Neural progenitor cell (in vitro differentiated cells): ENCODE results near the gene SMARCAD1. TPM values are rescaled to one million over a fixed set of nuclear protein-coding genes. Genes with fewer than 3 reads are reported as not detected.

Source experiments
- DNase-seq: peaks from one replicate; pipeline ENCODE4 v3.0.0-alpha.2; 2016; ENCODE audit warnings: low spot score
- H2AFZ ChIP-seq: fragments of 200-600 bp; sonication (generic); replicated peaks from 2 replicates; pipeline ENCODE4 v1.6.1; 2016; ENCODE audit warnings: antibody characterized with exemption
- H3F3A ChIP-seq: fragments of 200-600 bp; sonication (generic); 2 replicates; pipeline ENCODE4 v1.6.1; 2016; ENCODE audit warnings: antibody characterized with exemption, low read depth
- H3K27ac ChIP-seq: fragments of 200-600 bp; sonication (generic); 2 replicates; pipeline ENCODE4 v1.5.1; 2016; ENCODE audit warnings: mild to moderate bottlenecking
- H3K27me3 ChIP-seq: fragments of 200-600 bp; sonication (generic); 2 replicates; pipeline ENCODE4 v1.6.1; 2016; ENCODE audit warnings: mild to moderate bottlenecking, moderate library complexity
- H3K36me3 ChIP-seq: fragments of 200-600 bp; sonication (generic); 2 replicates; pipeline ENCODE4 v1.5.1; 2016
- H3K4me1 ChIP-seq: fragments of 200-600 bp; sonication (generic); 2 replicates; pipeline ENCODE4 v1.6.1; 2016; ENCODE audit warnings: mixed run types
- H3K4me2 ChIP-seq: fragments of 200-600 bp; sonication (generic); 2 replicates; pipeline ENCODE4 v1.6.1; 2016
- H3K4me3 ChIP-seq: fragments of 200-600 bp; sonication (generic); 2 replicates; pipeline ENCODE4 v1.5.1; 2016
- H3K79me2 ChIP-seq: fragments of 200-600 bp; sonication (generic); 2 replicates; pipeline ENCODE4 v1.6.1; 2016; ENCODE audit warnings: low read depth
- H3K9ac ChIP-seq: fragments of 200-600 bp; sonication (generic); 2 replicates; pipeline ENCODE4 v1.6.1; 2016
- H3K9me3 ChIP-seq: fragments of 200-600 bp; sonication (generic); 2 replicates; pipeline ENCODE4 v1.5.1; 2016; ENCODE audit warnings: low read depth
- H4K20me1 ChIP-seq: fragments of 200-600 bp; sonication (generic); 2 replicates; pipeline ENCODE4 v1.6.1; 2016; ENCODE audit warnings: low read depth
- H3K27ac Mint-ChIP-seq: 3 replicates; pipeline ENCODE4 v1.8.0; 2021; ENCODE audit warnings: mixed read lengths
- H3K27me3 Mint-ChIP-seq: 2 replicates; pipeline ENCODE4 v1.8.0; 2022; ENCODE audit warnings: low read depth, mild to moderate bottlenecking, inconsistent platforms, moderate library complexity, mixed read lengths; ENCODE audit not compliant: insufficient read depth
- H3K36me3 Mint-ChIP-seq: 3 replicates; pipeline ENCODE4 v1.8.0; 2021; ENCODE audit warnings: mixed read lengths
- H3K4me1 Mint-ChIP-seq: 3 replicates; pipeline ENCODE4 v1.8.0; 2021; ENCODE audit warnings: mixed read lengths
- H3K4me3 Mint-ChIP-seq: 3 replicates; pipeline ENCODE4 v1.8.0; 2021; ENCODE audit warnings: mild to moderate bottlenecking, moderate library complexity, mixed read lengths
- H3K9me3 Mint-ChIP-seq: 3 replicates; pipeline ENCODE4 v1.8.0; 2020; ENCODE audit warnings: mixed read lengths
- EZH2 ChIP-seq: fragments of 200-600 bp; sonication (generic); IDR thresholded peaks from 2 replicates; pipeline ENCODE4 v1.6.1; 2017; ENCODE audit warnings: antibody characterized with exemption, mild to moderate bottlenecking, moderate library complexity
- EZH2phosphoT487 ChIP-seq: fragments of 200-600 bp; sonication (generic); IDR thresholded peaks from 2 replicates; pipeline ENCODE4 v1.6.1; 2017; ENCODE audit warnings: antibody characterized with exemption
- total RNA-seq: library from RNA; depleted of rRNA; stranded (reverse); fragments of >200 nt; gene quantifications from 2 replicates; pipeline ENCODE4 v1.2.3, GENCODE V29; 2015; ENCODE audit warnings: low replicate concordance
- TF ChIP-seq, protein P1 (sequence below): fragments of 200-600 bp; sonication (generic); IDR thresholded peaks from 2 replicates; pipeline ENCODE4 v1.5.1; 2017; ENCODE audit warnings: antibody characterized with exemption, mild to moderate bottlenecking

The SMARCAD1 gene
- total RNA-seq, 1 donor from 2014 or later: 115 TPM

- Mint-ChIP-seq H3K9me3 (no peaks in the 10 kb centered on the region), H3K27me3 (peaks cover 2% of the 10 kb centered on the region), H3K27ac (no peak overlapping the region), H3K4me3 (no peak overlapping the region), H3K4me1 (no peaks in the 10 kb centered on the region), H3K36me3 (no peaks in the 10 kb centered on the region)
- Histone ChIP-seq H3K9ac (no peak overlapping the region), H3K9me3 (no peaks in the 10 kb centered on the region), H3K4me3 (no peak overlapping the region), H3F3A (no peaks in the 10 kb centered on the region), H2AFZ (no peak overlapping the region), H3K27ac (no peak overlapping the region), H3K4me2 (no peak overlapping the region), H4K20me1 (no peaks in the 10 kb centered on the region), H3K27me3 (no peaks in the 10 kb centered on the region), H3K79me2 (no peaks in the 10 kb centered on the region), H3K4me1 (peaks cover 2% of the 10 kb centered on the region), H3K36me3 (no peaks in the 10 kb centered on the region)
- no peak for DNase-seq
- TF ChIP-seq EZH2 (no peak), EZH2phosphoT487 (no peak)
- TF ChIP-seq, protein P1, sequence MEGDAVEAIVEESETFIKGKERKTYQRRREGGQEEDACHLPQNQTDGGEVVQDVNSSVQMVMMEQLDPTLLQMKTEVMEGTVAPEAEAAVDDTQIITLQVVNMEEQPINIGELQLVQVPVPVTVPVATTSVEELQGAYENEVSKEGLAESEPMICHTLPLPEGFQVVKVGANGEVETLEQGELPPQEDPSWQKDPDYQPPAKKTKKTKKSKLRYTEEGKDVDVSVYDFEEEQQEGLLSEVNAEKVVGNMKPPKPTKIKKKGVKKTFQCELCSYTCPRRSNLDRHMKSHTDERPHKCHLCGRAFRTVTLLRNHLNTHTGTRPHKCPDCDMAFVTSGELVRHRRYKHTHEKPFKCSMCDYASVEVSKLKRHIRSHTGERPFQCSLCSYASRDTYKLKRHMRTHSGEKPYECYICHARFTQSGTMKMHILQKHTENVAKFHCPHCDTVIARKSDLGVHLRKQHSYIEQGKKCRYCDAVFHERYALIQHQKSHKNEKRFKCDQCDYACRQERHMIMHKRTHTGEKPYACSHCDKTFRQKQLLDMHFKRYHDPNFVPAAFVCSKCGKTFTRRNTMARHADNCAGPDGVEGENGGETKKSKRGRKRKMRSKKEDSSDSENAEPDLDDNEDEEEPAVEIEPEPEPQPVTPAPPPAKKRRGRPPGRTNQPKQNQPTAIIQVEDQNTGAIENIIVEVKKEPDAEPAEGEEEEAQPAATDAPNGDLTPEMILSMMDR: no peak
Observed at GRCh38 chr4:94338681-94339351, 131.2 kb downstream of the SMARCAD1 start.

DNA sequence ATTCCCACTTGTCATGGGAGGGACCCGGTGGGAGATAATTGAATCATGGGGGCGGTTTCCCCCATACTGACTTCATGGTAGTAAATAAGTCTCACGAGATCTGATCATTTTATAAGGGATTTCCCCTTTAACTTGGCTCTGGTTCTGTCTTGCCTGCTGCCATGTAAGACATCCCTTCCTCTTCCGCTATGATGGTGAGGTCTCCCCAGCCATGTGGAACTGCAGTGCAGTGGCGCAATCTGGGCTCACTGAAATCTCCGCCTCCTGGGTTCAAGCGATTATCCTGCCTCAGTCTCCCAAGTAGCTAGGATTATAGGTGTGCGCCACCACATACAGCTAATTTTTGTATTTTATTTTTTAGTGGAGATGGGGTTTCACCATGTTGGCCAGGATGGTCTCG lies 132.1 kb downstream of the SMARCAD1 start:
- H3F3A ChIP-seq: no peaks in the 10 kb centered on the region
- TF ChIP-seq EZH2 (no peak), EZH2phosphoT487 (no peak)
- TF ChIP-seq, protein P1: no peak
- H3K4me2 ChIP-seq: no peak overlapping the region
- H3K27me3 Mint-ChIP-seq: peaks cover 2% of the 10 kb centered on the region
- no peaks in the 10 kb centered on the region for H3K36me3 Mint-ChIP-seq
- H3K9ac ChIP-seq: no peak overlapping the region
- no peak overlapping the region for H3K4me3 ChIP-seq
- no peak for DNase-seq
- no peaks in the 10 kb centered on the region for H3K4me1 ChIP-seq
- H3K79me2 ChIP-seq: no peaks in the 10 kb centered on the region
- no peaks in the 10 kb centered on the region for H3K9me3 Mint-ChIP-seq
- H3K4me1 Mint-ChIP-seq: no peaks in the 10 kb centered on the region
- no peak overlapping the region for H2AFZ ChIP-seq
- H3K4me3 Mint-ChIP-seq: no peak overlapping the region
- H4K20me1 ChIP-seq: no peaks in the 10 kb centered on the region
- no peak overlapping the region for H3K27ac Mint-ChIP-seq
- no peak overlapping the region for H3K27ac ChIP-seq
- H3K27me3 ChIP-seq: no peaks in the 10 kb centered on the region
- no peaks in the 10 kb centered on the region for H3K9me3 ChIP-seq
- no peaks in the 10 kb centered on the region for H3K36me3 ChIP-seq

Other genes starting within 250 kb of the SMARCAD1 start
- not detected in 2 replicates for gene HPGDS, start 135.0 kb downstream of the SMARCAD1 start, total RNA-seq
- gene PDLIM5, start 244.1 kb downstream of the SMARCAD1 start, total RNA-seq: 48.6 and 68.4 TPM in 2 replicates